ENCODE measurements around the gene TSPAN33. TPM values are rescaled to one million over a fixed set of nuclear protein-coding genes. Genes with fewer than 3 reads are reported as not detected.
A peak's percentile ranks its signal among the peaks of the same experiment; 100 is the strongest.

Gene TSPAN33
- total RNA-seq, 2 donors from 2014 or later: 6.3 to 14.1 TPM

DNA sequence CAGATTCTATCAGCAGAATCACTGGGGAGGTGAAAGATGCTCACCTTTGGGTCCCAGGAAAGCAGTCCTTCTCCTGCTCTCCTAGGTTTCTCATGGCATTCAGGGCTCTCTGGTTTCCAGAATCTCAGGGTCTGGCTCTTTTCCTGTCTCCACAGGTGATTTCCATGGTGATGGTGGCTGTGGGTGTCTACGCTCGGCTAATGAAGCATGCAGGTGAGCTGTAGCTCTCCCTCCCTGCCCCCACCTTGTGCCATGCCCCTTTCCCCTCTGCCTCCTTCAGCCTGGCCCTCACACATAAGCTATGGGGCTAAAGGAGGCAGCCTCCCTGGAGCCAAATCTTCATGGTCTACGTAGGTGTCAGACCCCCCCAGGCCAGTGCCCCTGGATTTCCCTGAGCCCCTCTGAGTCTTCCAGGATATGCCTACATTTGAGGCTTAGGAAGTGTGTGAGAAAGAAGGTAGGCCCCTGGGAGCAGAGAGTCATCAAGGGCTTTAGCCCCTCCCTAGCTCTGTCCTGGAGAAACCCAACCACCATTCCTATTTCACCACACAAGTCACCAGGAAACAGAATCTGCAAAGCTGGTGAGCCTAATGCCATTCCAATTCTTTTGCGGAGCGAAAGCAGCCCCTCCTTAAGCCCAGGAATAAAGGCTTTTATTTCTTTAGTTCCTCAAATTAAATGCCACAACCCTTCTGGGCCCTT, 17.2 kb downstream of the TSPAN33 start:
- Histone ChIP-seq H3K4me1 (ENCODE audit: control insufficient read depth in 1 of 2, low read depth in 2 of 2) (no peaks in the 10 kb centered on the region), H3K27me3 (replicated peaks; ENCODE audit: insufficient read depth) (no peaks in the 10 kb centered on the region), H3K27ac (no peak overlapping the region), H3K9me3 (no peaks in the 10 kb centered on the region), H3K36me3 (no peaks in the 10 kb centered on the region), H3K4me3 (no peak overlapping the region)
- TF ChIP-seq, protein P1, sequence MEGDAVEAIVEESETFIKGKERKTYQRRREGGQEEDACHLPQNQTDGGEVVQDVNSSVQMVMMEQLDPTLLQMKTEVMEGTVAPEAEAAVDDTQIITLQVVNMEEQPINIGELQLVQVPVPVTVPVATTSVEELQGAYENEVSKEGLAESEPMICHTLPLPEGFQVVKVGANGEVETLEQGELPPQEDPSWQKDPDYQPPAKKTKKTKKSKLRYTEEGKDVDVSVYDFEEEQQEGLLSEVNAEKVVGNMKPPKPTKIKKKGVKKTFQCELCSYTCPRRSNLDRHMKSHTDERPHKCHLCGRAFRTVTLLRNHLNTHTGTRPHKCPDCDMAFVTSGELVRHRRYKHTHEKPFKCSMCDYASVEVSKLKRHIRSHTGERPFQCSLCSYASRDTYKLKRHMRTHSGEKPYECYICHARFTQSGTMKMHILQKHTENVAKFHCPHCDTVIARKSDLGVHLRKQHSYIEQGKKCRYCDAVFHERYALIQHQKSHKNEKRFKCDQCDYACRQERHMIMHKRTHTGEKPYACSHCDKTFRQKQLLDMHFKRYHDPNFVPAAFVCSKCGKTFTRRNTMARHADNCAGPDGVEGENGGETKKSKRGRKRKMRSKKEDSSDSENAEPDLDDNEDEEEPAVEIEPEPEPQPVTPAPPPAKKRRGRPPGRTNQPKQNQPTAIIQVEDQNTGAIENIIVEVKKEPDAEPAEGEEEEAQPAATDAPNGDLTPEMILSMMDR (IDR thresholded peaks at IDR 0.05): no peak
- ATAC-seq (ENCODE audit: insufficient number of reproducible peaks, low FRiP score, low read depth): no peak
- DNase-seq (ENCODE audit: low spot score): no peak

DNA sequence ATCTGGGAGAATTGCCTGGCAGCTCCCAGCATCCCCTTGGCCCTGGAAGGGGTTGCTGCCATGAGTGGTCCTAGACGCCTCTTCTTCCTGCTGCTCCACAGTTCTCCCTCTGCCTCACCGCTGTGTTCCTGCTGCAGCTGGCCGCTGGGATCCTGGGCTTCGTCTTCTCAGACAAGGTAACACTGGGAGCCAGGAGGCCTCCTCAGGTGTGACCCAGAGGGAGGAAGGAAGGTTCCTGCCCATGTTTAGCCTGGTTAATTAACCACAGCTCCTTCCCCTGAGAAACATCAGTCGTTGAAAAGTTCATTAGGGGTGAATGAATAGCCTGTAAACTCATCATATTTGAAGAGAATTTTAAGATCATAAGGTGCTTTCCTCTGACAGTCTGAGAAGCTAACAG, 18.2 kb downstream of the TSPAN33 start:
- no peak overlapping the region for H3K4me3 ChIP-seq
- DNase-seq (ENCODE audit: low spot score) (no peak), ATAC-seq (ENCODE audit: insufficient number of reproducible peaks, low FRiP score, low read depth) (no peak)
- H3K27me3 ChIP-seq (replicated peaks; ENCODE audit: insufficient read depth): no peaks in the 10 kb centered on the region
- no peaks in the 10 kb centered on the region for H3K36me3 ChIP-seq
- H3K4me1 ChIP-seq (ENCODE audit: control insufficient read depth in 1 of 2, low read depth in 2 of 2): no peaks in the 10 kb centered on the region
- no peaks in the 10 kb centered on the region for H3K9me3 ChIP-seq
- no peak overlapping the region for H3K27ac ChIP-seq
- TF ChIP-seq, protein P1 (IDR thresholded peaks at IDR 0.05): no peak

DNA sequence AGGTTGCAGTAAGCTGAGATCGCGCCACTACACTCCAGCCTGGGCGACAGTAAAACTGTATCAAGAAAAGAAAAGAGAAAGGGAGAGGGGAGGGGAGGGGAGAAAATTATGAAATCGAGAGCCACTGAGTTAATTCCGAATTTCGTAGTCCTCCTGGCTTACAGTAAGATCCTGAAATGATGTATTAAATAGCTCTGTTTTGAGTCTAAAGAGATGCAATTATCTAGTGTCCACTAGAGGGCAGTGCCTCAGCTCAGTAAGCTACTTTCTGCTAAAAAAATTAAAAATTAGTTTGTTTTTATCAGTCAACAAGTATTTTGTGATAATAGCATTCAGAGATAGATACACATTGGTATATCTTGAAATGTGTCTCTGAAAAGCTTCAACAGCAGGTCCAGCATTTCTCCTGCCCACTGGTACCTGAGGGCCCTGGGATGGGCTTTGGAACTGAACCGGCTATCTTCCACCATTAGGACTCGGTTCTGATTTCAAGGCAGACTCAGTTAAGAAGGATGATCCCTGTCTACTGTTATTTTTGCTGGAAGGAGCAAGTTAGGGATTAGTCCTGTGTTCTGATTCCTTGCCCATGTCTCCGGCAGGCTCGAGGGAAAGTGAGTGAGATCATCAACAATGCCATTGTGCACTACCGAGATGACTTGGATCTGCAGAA, 19.5 kb downstream of the TSPAN33 start:
- Histone ChIP-seq H3K36me3 (no peaks in the 10 kb centered on the region), H3K9me3 (no peaks in the 10 kb centered on the region), H3K27ac (no peak overlapping the region), H3K27me3 (replicated peaks; ENCODE audit: insufficient read depth) (no peaks in the 10 kb centered on the region), H3K4me1 (ENCODE audit: control insufficient read depth in 1 of 2, low read depth in 2 of 2) (peaks cover 3 to 9% of the 10 kb centered on the region in 2 donors), H3K4me3 (no peak overlapping the region)
- no peak for DNase-seq (ENCODE audit: low spot score)
- ATAC-seq (ENCODE audit: insufficient number of reproducible peaks, low FRiP score, low read depth): no peak
- TF ChIP-seq, protein P1 (IDR thresholded peaks at IDR 0.05): peak; percentile 87

DNA sequence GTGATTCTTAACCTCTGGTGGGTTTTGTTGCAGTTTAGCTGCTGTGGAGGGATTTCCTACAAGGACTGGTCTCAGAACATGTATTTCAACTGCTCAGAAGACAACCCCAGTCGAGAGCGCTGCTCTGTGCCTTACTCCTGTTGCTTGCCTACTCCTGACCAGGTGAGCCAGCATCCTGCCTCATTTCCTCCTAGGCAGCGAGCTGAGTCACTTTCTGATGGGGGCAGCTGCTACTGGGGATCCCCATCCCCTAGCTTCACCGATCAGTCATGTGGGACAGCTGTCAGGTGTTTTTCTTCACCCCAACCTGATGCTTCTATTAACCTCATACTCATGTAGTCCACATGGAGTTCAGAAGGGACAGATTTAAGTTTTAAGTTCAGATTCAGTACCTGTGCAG, 22.2 kb downstream of the TSPAN33 start:
- TF ChIP-seq, protein P1 (IDR thresholded peaks at IDR 0.05): no peak

DNA sequence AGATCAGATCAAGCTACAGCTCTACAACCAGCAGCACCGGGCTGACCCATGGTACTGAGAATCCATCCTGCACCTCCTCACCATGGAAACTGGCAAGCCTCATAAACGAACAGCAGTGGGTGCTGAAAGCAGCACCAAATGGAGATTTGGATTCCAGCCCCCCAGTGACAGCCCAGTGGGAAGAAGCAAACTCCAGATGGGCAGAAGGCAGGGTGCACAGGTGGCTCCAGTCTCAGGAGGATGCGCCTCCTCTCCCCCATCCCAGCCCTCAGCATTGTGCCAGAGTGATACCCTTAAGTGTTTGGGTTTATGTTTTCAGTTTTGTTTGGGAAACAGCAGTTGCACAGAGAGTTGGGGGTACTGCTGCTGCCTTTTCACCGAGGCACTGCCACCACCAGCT, 23.3 kb downstream of the TSPAN33 start:
- H3K27ac ChIP-seq: no peak overlapping the region
- ATAC-seq (ENCODE audit: insufficient number of reproducible peaks, low FRiP score, low read depth) (no peak), DNase-seq (ENCODE audit: low spot score) (no peak)
- peaks cover 4 to 15% of the 10 kb centered on the region in 2 donors for H3K4me1 ChIP-seq (ENCODE audit: control insufficient read depth in 1 of 2, low read depth in 2 of 2)
- H3K4me3 ChIP-seq: no peak overlapping the region
- H3K27me3 ChIP-seq (replicated peaks; ENCODE audit: insufficient read depth): no peaks in the 10 kb centered on the region
- no peaks in the 10 kb centered on the region for H3K9me3 ChIP-seq
- no peaks in the 10 kb centered on the region for H3K36me3 ChIP-seq
- TF ChIP-seq, protein P1 (IDR thresholded peaks at IDR 0.05): no peak

More for the DNA sequence above, 22.2 kb downstream of the TSPAN33 start:
- no peak overlapping the region for H3K4me3 ChIP-seq
- no peaks in the 10 kb centered on the region for H3K36me3 ChIP-seq
- no peak overlapping the region for H3K27ac ChIP-seq
- no peaks in the 10 kb centered on the region for H3K27me3 ChIP-seq (replicated peaks; ENCODE audit: insufficient read depth)
- no peaks in the 10 kb centered on the region for H3K9me3 ChIP-seq
- peaks cover 4 to 15% of the 10 kb centered on the region in 2 donors for H3K4me1 ChIP-seq (ENCODE audit: control insufficient read depth in 1 of 2, low read depth in 2 of 2)
- DNase-seq (ENCODE audit: low spot score) (no peak), ATAC-seq (ENCODE audit: insufficient number of reproducible peaks, low FRiP score, low read depth) (no peak)
